Measurements from ENCODE around the gene CENPO. TPM values are rescaled to one million over a fixed set of nuclear protein-coding genes. Genes with fewer than 3 reads are reported as not detected.

CENPO gene
- total RNA-seq, 2 experiments from 2014 or later = 40.7 to 41.9 TPM

GRCh38 chr2:24838541-24838940 is 45.3 kb downstream of the CENPO start:
- ATAC-seq (no peak), DNase-seq (no peak)
- Mint-ChIP-seq H3K4me3 (no peak overlapping the region), H3K4me1 (ENCODE audit: low read depth) (no peaks in the 10 kb centered on the region), H3K27me3 (no peaks in the 10 kb centered on the region), H3K36me3 (ENCODE audit: low read depth) (peaks cover 15% of the 10 kb centered on the region), H3K9me3 (no peaks in the 10 kb centered on the region), H3K27ac (no peak overlapping the region)
- intact Hi-C loops (cut with micrococcal nuclease) = no loop called here
- TF ChIP-seq, protein P1, sequence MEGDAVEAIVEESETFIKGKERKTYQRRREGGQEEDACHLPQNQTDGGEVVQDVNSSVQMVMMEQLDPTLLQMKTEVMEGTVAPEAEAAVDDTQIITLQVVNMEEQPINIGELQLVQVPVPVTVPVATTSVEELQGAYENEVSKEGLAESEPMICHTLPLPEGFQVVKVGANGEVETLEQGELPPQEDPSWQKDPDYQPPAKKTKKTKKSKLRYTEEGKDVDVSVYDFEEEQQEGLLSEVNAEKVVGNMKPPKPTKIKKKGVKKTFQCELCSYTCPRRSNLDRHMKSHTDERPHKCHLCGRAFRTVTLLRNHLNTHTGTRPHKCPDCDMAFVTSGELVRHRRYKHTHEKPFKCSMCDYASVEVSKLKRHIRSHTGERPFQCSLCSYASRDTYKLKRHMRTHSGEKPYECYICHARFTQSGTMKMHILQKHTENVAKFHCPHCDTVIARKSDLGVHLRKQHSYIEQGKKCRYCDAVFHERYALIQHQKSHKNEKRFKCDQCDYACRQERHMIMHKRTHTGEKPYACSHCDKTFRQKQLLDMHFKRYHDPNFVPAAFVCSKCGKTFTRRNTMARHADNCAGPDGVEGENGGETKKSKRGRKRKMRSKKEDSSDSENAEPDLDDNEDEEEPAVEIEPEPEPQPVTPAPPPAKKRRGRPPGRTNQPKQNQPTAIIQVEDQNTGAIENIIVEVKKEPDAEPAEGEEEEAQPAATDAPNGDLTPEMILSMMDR (IDR thresholded peaks at IDR 0.05) = no peak
- POLR2A ChIA-PET = no interaction called here
- CTCF ChIA-PET = no interaction called here

DNA sequence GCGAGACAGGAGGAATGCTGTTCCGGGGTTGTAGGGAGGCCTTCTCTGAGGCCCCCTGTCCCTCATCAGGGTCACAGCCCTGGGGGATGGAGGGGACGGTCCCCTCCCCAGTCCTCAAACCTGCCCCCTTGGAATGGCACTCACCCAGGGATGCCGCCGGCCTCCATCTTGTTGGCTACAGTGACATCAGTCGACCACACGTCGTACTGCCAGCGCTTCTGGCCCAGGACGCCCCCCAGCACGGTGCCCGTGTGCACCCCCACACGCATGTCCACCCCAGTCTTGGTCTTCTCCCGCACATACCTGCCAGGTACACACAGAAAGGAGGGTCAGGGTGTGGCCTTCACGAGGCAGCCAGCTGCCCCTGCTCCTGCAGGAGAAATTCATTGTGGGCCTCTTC is 46.5 kb downstream of the CENPO start:
- intact Hi-C loops (cut with micrococcal nuclease) = no loop called here
- no peaks in the 10 kb centered on the region for H3K27me3 Mint-ChIP-seq
- ATAC-seq (no peak), DNase-seq (no peak)
- H3K4me3 Mint-ChIP-seq = no peak overlapping the region
- ChIA-PET CTCF (no interaction called here), POLR2A (no interaction called here)
- H3K36me3 Mint-ChIP-seq (ENCODE audit: low read depth) = peaks cover 15% of the 10 kb centered on the region
- no peaks in the 10 kb centered on the region for H3K9me3 Mint-ChIP-seq
- no peaks in the 10 kb centered on the region for H3K4me1 Mint-ChIP-seq (ENCODE audit: low read depth)
- no peak overlapping the region for H3K27ac Mint-ChIP-seq
- TF ChIP-seq, protein P1 (IDR thresholded peaks at IDR 0.05) = no peak

DNA sequence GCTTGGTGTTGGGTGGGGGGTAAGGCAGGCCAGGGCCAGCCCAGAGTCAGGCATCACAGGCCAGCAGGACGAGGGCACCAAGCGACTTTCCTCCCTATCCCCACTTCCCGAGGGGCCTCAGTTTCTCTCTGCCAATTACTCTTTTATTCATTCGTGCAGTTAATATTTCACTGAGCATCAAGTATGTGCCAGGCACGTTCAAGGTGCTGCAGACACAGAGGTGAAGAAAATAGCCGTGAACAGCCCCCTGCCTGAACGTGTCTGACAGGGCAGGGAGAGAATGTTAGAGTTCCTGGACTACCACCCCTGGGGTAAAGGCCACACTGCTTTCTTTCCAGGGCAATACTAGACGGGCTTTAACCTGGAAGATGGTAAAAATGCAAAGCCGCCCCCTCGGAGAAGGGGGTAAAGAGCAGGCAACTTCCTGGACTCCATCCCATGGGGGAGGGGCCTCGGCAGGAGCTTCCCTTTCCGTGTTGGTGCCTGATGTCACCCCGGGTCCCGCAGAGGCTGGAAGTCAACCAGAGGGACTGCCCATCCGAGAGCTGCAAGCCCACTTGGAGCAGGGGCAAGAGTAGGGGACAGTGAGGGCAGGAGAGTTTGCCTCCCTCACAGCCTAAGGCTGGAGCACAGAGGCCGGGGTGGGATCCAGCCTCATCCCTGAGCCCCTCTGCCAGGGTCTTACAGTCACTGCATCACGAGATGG is 47.1 kb downstream of the CENPO start:
- Mint-ChIP-seq H3K9me3 (no peaks in the 10 kb centered on the region), H3K27me3 (no peaks in the 10 kb centered on the region), H3K27ac (no peak overlapping the region), H3K4me1 (ENCODE audit: low read depth) (no peaks in the 10 kb centered on the region), H3K4me3 (no peak overlapping the region), H3K36me3 (ENCODE audit: low read depth) (peaks cover 12% of the 10 kb centered on the region)
- CTCF ChIA-PET = no interaction called here
- TF ChIP-seq, protein P1 (IDR thresholded peaks at IDR 0.05) = no peak
- POLR2A ChIA-PET = no interaction called here
- no peak for ATAC-seq
- no peak for DNase-seq
- intact Hi-C loops (cut with micrococcal nuclease) = no loop called here

GRCh38 chr2:24840962-24841945 is 48.0 kb downstream of the CENPO start:
- Mint-ChIP-seq H3K27me3 (no peaks in the 10 kb centered on the region), H3K9me3 (no peaks in the 10 kb centered on the region), H3K36me3 (ENCODE audit: low read depth) (peaks cover 8% of the 10 kb centered on the region), H3K4me3 (no peak overlapping the region), H3K27ac (no peak overlapping the region), H3K4me1 (ENCODE audit: low read depth) (no peaks in the 10 kb centered on the region)
- ChIA-PET CTCF (no interaction called here), POLR2A (no interaction called here)
- no peak for ATAC-seq
- no peak for DNase-seq
- TF ChIP-seq, protein P1 (IDR thresholded peaks at IDR 0.05) = no peak
- intact Hi-C loops (cut with micrococcal nuclease) = no loop called here

All from activated CD8-positive, alpha-beta T cell treated with anti-CD3 and anti-CD28 coated beads for 36 hours (primary cell).